Immature natural killer cell (primary cell): ENCODE data around the gene SMCO2. TPM values are rescaled to one million over a fixed set of nuclear protein-coding genes. Genes with fewer than 3 reads are reported as not detected.

Experiments used
- DNase-seq, 3 donors: peaks; one replicate each; pipeline ENCODE4 v3.0.0; 2022; ENCODE audit warnings: mixed read lengths in 1 of 3
- H3K27ac Mint-ChIP-seq, 6 donors: one replicate each; pipeline ENCODE4 v1.8.0; 2020; ENCODE audit warnings: mixed read lengths in 6 of 6, mild to moderate bottlenecking in 5 of 6, inconsistent platforms in 4 of 6, moderate library complexity in 3 of 6
- H3K27me3 Mint-ChIP-seq, 3 donors: one replicate each; pipeline ENCODE4 v1.8.0; 2020 to 2021; ENCODE audit warnings: low read depth in 3 of 3, mild to moderate bottlenecking in 3 of 3, mixed read lengths in 3 of 3, moderate library complexity in 3 of 3, inconsistent platforms in 1 of 3
- H3K36me3 Mint-ChIP-seq, 3 donors: one replicate each; pipeline ENCODE4 v1.8.0; 2020; ENCODE audit warnings: mixed read lengths in 3 of 3, inconsistent platforms in 2 of 3, mild to moderate bottlenecking in 2 of 3
- H3K4me1 Mint-ChIP-seq, 2 donors: one replicate each; pipeline ENCODE4 v1.8.0; 2020; ENCODE audit warnings: inconsistent platforms in 2 of 2, mild to moderate bottlenecking in 2 of 2, mixed read lengths in 2 of 2, moderate library complexity in 1 of 2
- H3K4me3 Mint-ChIP-seq, 5 donors: one replicate each; pipeline ENCODE4 v1.8.0; 2020; ENCODE audit warnings: mild to moderate bottlenecking in 5 of 5, mixed read lengths in 5 of 5, inconsistent platforms in 3 of 5, moderate library complexity in 3 of 5
- H3K9me3 Mint-ChIP-seq, 6 donors: one replicate each; pipeline ENCODE4 v1.8.0; 2020; ENCODE audit warnings: mild to moderate bottlenecking in 6 of 6, mixed read lengths in 6 of 6, inconsistent platforms in 4 of 6, moderate library complexity in 3 of 6
- polyA plus RNA-seq, 3 donors: library from polyadenylated mRNA; unstranded; fragments of 300-500 nt; fragmentation: Illumina TruSeq; gene quantifications; one replicate each; pipeline ENCODE4 v1.2.3, GENCODE V29; 2021

SMCO2 gene
- polyA plus RNA-seq, 3 donors from 2014 or later = not detected

- no peak for DNase-seq
- H3K27me3 Mint-ChIP-seq = peaks cover 0 to 2% (median 2%) of the 10 kb centered on the region in 3 donors
- no peak overlapping the region for H3K4me3 Mint-ChIP-seq
- H3K27ac Mint-ChIP-seq = no peak overlapping the region
- H3K4me1 Mint-ChIP-seq = no peaks in the 10 kb centered on the region
- no peaks in the 10 kb centered on the region for H3K9me3 Mint-ChIP-seq
- H3K36me3 Mint-ChIP-seq = no peaks in the 10 kb centered on the region
These were observed 10.5 kb upstream of the SMCO2 start for GRCh38 chr12:27436029-27436428.

- Mint-ChIP-seq H3K27ac (no peak overlapping the region), H3K9me3 (no peaks in the 10 kb centered on the region), H3K4me1 (no peaks in the 10 kb centered on the region), H3K27me3 (peaks cover 0 to 2% (median 2%) of the 10 kb centered on the region in 3 donors), H3K36me3 (no peaks in the 10 kb centered on the region), H3K4me3 (no peak overlapping the region)
- no peak for DNase-seq
These were observed 9.8 kb upstream of the SMCO2 start for GRCh38 chr12:27436768-27437167.

- Mint-ChIP-seq H3K4me1 (no peaks in the 10 kb centered on the region), H3K27me3 (peaks cover 0 to 2% (median 2%) of the 10 kb centered on the region in 3 donors), H3K4me3 (no peak overlapping the region), H3K9me3 (no peaks in the 10 kb centered on the region), H3K36me3 (no peaks in the 10 kb centered on the region), H3K27ac (no peak overlapping the region)
- DNase-seq = no peak
These were observed 8.7 kb upstream of the SMCO2 start for GRCh38 chr12:27437839-27438238.

GRCh38 chr12:27447761-27448160 lies 1.2 kb downstream of the SMCO2 start:
- no peak for DNase-seq
- H3K27me3 Mint-ChIP-seq = peaks cover 1 to 5% (median 3%) of the 10 kb centered on the region in 3 donors
- H3K9me3 Mint-ChIP-seq = peaks cover 0 to 10% (median 1%) of the 10 kb centered on the region in 6 donors
- H3K4me1 Mint-ChIP-seq = no peaks in the 10 kb centered on the region
- H3K36me3 Mint-ChIP-seq = no peaks in the 10 kb centered on the region
- no peak overlapping the region for H3K27ac Mint-ChIP-seq
- H3K4me3 Mint-ChIP-seq = no peak overlapping the region

GRCh38 chr12:27449026-27449425 lies 2.5 kb downstream of the SMCO2 start:
- DNase-seq = no peak
- no peaks in the 10 kb centered on the region for H3K4me1 Mint-ChIP-seq
- H3K27ac Mint-ChIP-seq = no peak overlapping the region
- H3K4me3 Mint-ChIP-seq = no peak overlapping the region
- H3K9me3 Mint-ChIP-seq = peaks cover 0 to 10% (median 1%) of the 10 kb centered on the region in 6 donors
- peaks cover 1 to 5% (median 3%) of the 10 kb centered on the region in 3 donors for H3K27me3 Mint-ChIP-seq
- H3K36me3 Mint-ChIP-seq = no peaks in the 10 kb centered on the region

GRCh38 chr12:27449893-27450534 lies 3.5 kb downstream of the SMCO2 start:
- no peak for DNase-seq
- Mint-ChIP-seq H3K27ac (no peak overlapping the region), H3K27me3 (peaks cover 3 to 5% (median 5%) of the 10 kb centered on the region in 3 donors), H3K36me3 (no peaks in the 10 kb centered on the region), H3K4me1 (no peaks in the 10 kb centered on the region), H3K4me3 (no peak overlapping the region), H3K9me3 (peaks cover 0 to 10% (median 1%) of the 10 kb centered on the region in 6 donors)

GRCh38 chr12:27451036-27451825 lies 4.7 kb downstream of the SMCO2 start:
- H3K36me3 Mint-ChIP-seq = no peaks in the 10 kb centered on the region

GRCh38 chr12:27453421-27453820 lies 6.9 kb downstream of the SMCO2 start:
- Mint-ChIP-seq H3K36me3 (no peaks in the 10 kb centered on the region), H3K9me3 (no peaks in the 10 kb centered on the region), H3K27me3 (peaks cover 3 to 5% (median 4%) of the 10 kb centered on the region in 3 donors), H3K4me1 (no peaks in the 10 kb centered on the region), H3K4me3 (no peak overlapping the region), H3K27ac (no peak overlapping the region)
- no peak for DNase-seq

More at GRCh38 chr12:27451036-27451825, 4.7 kb downstream of the SMCO2 start:
- Mint-ChIP-seq H3K9me3 (peaks cover 0 to 8% (median 1%) of the 10 kb centered on the region in 6 donors), H3K27me3 (peaks cover 3 to 5% (median 5%) of the 10 kb centered on the region in 3 donors), H3K4me3 (no peak overlapping the region), H3K27ac (no peak overlapping the region), H3K4me1 (no peaks in the 10 kb centered on the region)
- DNase-seq = no peak

GRCh38 chr12:27455589-27455988 lies 9.1 kb downstream of the SMCO2 start:
- no peaks in the 10 kb centered on the region for H3K9me3 Mint-ChIP-seq
- peaks cover 2 to 6% (median 2%) of the 10 kb centered on the region in 3 donors for H3K27me3 Mint-ChIP-seq
- H3K4me3 Mint-ChIP-seq = no peak overlapping the region
- H3K36me3 Mint-ChIP-seq = no peaks in the 10 kb centered on the region
- H3K4me1 Mint-ChIP-seq = peaks cover 0 to 3% of the 10 kb centered on the region in 2 donors
- DNase-seq = no peak
- no peak overlapping the region for H3K27ac Mint-ChIP-seq

GRCh38 chr12:27456618-27457017 lies 10.1 kb downstream of the SMCO2 start:
- H3K9me3 Mint-ChIP-seq = no peaks in the 10 kb centered on the region
- DNase-seq = no peak
- peaks cover 0 to 3% of the 10 kb centered on the region in 2 donors for H3K4me1 Mint-ChIP-seq
- H3K27ac Mint-ChIP-seq = no peak overlapping the region
- H3K4me3 Mint-ChIP-seq = no peak overlapping the region
- no peaks in the 10 kb centered on the region for H3K36me3 Mint-ChIP-seq
- H3K27me3 Mint-ChIP-seq = peaks cover 2 to 6% (median 2%) of the 10 kb centered on the region in 3 donors

- Mint-ChIP-seq H3K36me3 (no peaks in the 10 kb centered on the region), H3K27me3 (peaks cover 4 to 9% (median 7%) of the 10 kb centered on the region in 3 donors), H3K4me1 (peaks cover 0 to 3% of the 10 kb centered on the region in 2 donors), H3K9me3 (no peaks in the 10 kb centered on the region), H3K27ac (no peak overlapping the region), H3K4me3 (no peak overlapping the region)
- DNase-seq = no peak
These were observed 14.0 kb downstream of the SMCO2 start for GRCh38 chr12:27460471-27460978.

- no peak for DNase-seq
- Mint-ChIP-seq H3K4me1 (peaks cover 0 to 3% of the 10 kb centered on the region in 2 donors), H3K36me3 (no peaks in the 10 kb centered on the region), H3K27me3 (peaks cover 6 to 9% (median 7%) of the 10 kb centered on the region in 3 donors), H3K27ac (no peak overlapping the region), H3K4me3 (no peak overlapping the region), H3K9me3 (no peaks in the 10 kb centered on the region)
These were observed 15.7 kb downstream of the SMCO2 start for GRCh38 chr12:27462151-27462694.

GRCh38 chr12:27462851-27463250 lies 16.3 kb downstream of the SMCO2 start:
- DNase-seq = no peak
- Mint-ChIP-seq H3K27ac (no peak overlapping the region), H3K4me3 (no peak overlapping the region), H3K27me3 (peaks cover 6 to 9% (median 7%) of the 10 kb centered on the region in 3 donors), H3K36me3 (no peaks in the 10 kb centered on the region), H3K4me1 (peaks cover 3 to 6% of the 10 kb centered on the region in 2 donors), H3K9me3 (no peaks in the 10 kb centered on the region)
